ENCODE measurements around the gene KIF26A.

The KIF26A gene

GRCh38 chr14:104113631-104114420 is 24.6 kb upstream of the KIF26A start:
- DNase-seq, result no peak

GRCh38 chr14:104114421-104115130 is 23.8 kb upstream of the KIF26A start:
- DNase-seq, result no peak

- DNase-seq, result no peak
These were observed 23.2 kb upstream of the KIF26A start for GRCh38 chr14:104115131-104115600.

GRCh38 chr14:104115691-104116287 is 22.6 kb upstream of the KIF26A start:
- DNase-seq, result no peak

GRCh38 chr14:104116288-104116755 is 22.1 kb upstream of the KIF26A start:
- no peak for DNase-seq

GRCh38 chr14:104116756-104117340 is 21.5 kb upstream of the KIF26A start:
- no peak for DNase-seq

- no peak for DNase-seq
These were observed 20.9 kb upstream of the KIF26A start for GRCh38 chr14:104117341-104118005.

- DNase-seq, result no peak
These were observed 20.2 kb upstream of the KIF26A start for GRCh38 chr14:104118006-104118844.

- no peak for DNase-seq
These were observed 19.3 kb upstream of the KIF26A start for GRCh38 chr14:104119119-104119487.

- no peak for DNase-seq
These were observed 18.7 kb upstream of the KIF26A start for GRCh38 chr14:104119488-104120251.

GRCh38 chr14:104120281-104120741 is 18.1 kb upstream of the KIF26A start:
- DNase-seq, result no peak

- no peak for DNase-seq
These were observed 17.2 kb upstream of the KIF26A start for GRCh38 chr14:104121142-104121541.

GRCh38 chr14:104123879-104124278 is 14.5 kb upstream of the KIF26A start:
- no peak for DNase-seq

- DNase-seq, result no peak
These were observed 13.4 kb upstream of the KIF26A start for GRCh38 chr14:104125011-104125410.

- DNase-seq, result no peak
These were observed 11.6 kb upstream of the KIF26A start for GRCh38 chr14:104126753-104127152.

GRCh38 chr14:104128981-104129380 is 9.4 kb upstream of the KIF26A start:
- DNase-seq, result no peak

- DNase-seq, result no peak
These were observed 8.8 kb upstream of the KIF26A start for GRCh38 chr14:104129556-104129955.

- DNase-seq, result no peak
These were observed 7.3 kb upstream of the KIF26A start for GRCh38 chr14:104130974-104131651.

GRCh38 chr14:104131968-104132732 is 6.2 kb upstream of the KIF26A start:
- no peak for DNase-seq

GRCh38 chr14:104132981-104133380 is 5.4 kb upstream of the KIF26A start:
- no peak for DNase-seq
